ENCODE data around the gene AUTS2. TPM values are rescaled to one million over a fixed set of nuclear protein-coding genes. Genes with fewer than 3 reads are reported as not detected.

The AUTS2 gene
- total and polyA plus RNA-seq, 2 of the 8 experiments (the other 6 are each of a cell fraction or from before 2014, with no cell fraction given) = 25.9 to 101 TPM

DNA sequence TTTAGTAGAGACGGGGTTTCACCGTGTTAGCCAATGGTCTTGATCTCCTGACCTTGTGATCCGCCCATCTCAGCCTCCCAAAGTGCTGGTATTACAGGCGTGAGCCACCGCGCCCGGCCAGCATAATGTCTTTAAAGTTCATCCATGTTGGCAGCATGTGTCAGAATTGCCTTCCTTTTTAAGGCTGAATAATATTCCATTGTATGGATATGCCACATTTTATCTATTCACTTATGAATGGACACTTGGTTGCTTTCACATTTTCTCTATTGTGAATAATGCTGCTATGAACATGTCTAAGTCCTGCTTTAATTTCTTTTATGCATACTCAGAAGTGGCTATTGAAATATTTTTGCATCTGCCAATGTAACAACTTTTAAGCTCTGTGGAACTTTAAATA lies 779.7 kb downstream of the AUTS2 start:
- no peaks in the 10 kb centered on the region for H3K79me2 ChIP-seq (ENCODE audit: control insufficient read depth in 1 of 2, insufficient read depth in 2 of 2, low read length in 2 of 2)
- H3K9ac ChIP-seq (replicated peaks in 1 of 4; ENCODE audit: extremely low read depth in 1 of 4, low read depth in 3 of 4, low read length in 3 of 4) = no peak overlapping the region
- no peak overlapping the region for H4K5ac ChIP-seq (ENCODE audit: insufficient read length, low read depth, low read length)
- DNase-seq (ENCODE audit: low read depth in 1 of 2, low spot score in 2 of 2) (no peak), FAIRE-seq (no peak)
- H3K4ac ChIP-seq (replicated peaks; ENCODE audit: insufficient read length, low read depth, low read length) = no peak overlapping the region
- H3K4me3 ChIP-seq (ENCODE audit: extremely low read depth in 1 of 4, insufficient read depth in 2 of 4, low read depth in 3 of 4, low read length in 4 of 4) = no peak overlapping the region
- no peak overlapping the region for H2AK5ac ChIP-seq (ENCODE audit: low read depth, low read length)
- WGBS, 2 experiments (ENCODE audit: extremely low coverage in 1 of 2, insufficient coverage in 1 of 2, insufficient read length in 1 of 2, insufficient replicate concordance in 2 of 2, low coverage in 1 of 2, low lambda C conversion rate in 2 of 2, missing lambda C conversion rate in 1 of 2) = 95% methylated on average over 4 of the region's 7 CpGs; no CpG with 5 or more reads in 1 of the 2 experiments
- no peak overlapping the region for H2BK15ac ChIP-seq (ENCODE audit: low read length)
- no peak overlapping the region for H2BK12ac ChIP-seq (ENCODE audit: low read depth, low read length)
- no peaks in the 10 kb centered on the region for H3K36me3 ChIP-seq (ENCODE audit: control insufficient read depth in 2 of 4, insufficient read depth in 4 of 4, low read length in 3 of 4)
- H3K23me2 ChIP-seq (ENCODE audit: low read depth, low read length) = no peaks in the 10 kb centered on the region
- no peak overlapping the region for H2AFZ ChIP-seq (ENCODE audit: low read length)
- H4K8ac ChIP-seq (ENCODE audit: extremely low read depth, insufficient read depth, low read length) = no peak overlapping the region
- no peaks in the 10 kb centered on the region for H3K4me1 ChIP-seq (replicated peaks in 1 of 4; ENCODE audit: control insufficient read depth in 3 of 4, insufficient read depth in 4 of 4, low read length in 3 of 4)
- POLR2A ChIA-PET (ENCODE audit: partially characterized antibody) = no interaction called here
- H2BK120ac ChIP-seq (replicated peaks; ENCODE audit: low read depth, low read length) = no peak overlapping the region
- H3K4me2 ChIP-seq (ENCODE audit: insufficient read depth in 1 of 2, low read depth in 2 of 2, low read length in 2 of 2) = no peak overlapping the region
- H2BK20ac ChIP-seq (ENCODE audit: low read length) = no peak overlapping the region
- CTCF ChIA-PET (ENCODE audit: partially characterized antibody) = no interaction called here
- H3K14ac ChIP-seq (ENCODE audit: insufficient read length) = no peak overlapping the region
- no peaks in the 10 kb centered on the region for H3K27me3 ChIP-seq (replicated peaks in 1 of 4; ENCODE audit: control insufficient read depth in 3 of 4, extremely low read depth in 1 of 4, insufficient read depth in 3 of 4, low read length in 3 of 4)
- no peaks in the 10 kb centered on the region for H4K20me1 ChIP-seq (replicated peaks in 1 of 2; ENCODE audit: control insufficient read depth in 1 of 2, insufficient read depth in 2 of 2, low read length in 2 of 2)
- no peak for TF ChIP-seq TAF1 (IDR thresholded peaks at IDR 0.05; ENCODE audit: low read depth, low read length)
- no peak for TF ChIP-seq GTF2F1 (IDR thresholded peaks at IDR 0.05; ENCODE audit: borderline replicate concordance, low read depth, low read length)
- no peak for TF ChIP-seq SP1 (IDR thresholded peaks at IDR 0.05; ENCODE audit: low read depth, low read length)
- no peak for TF ChIP-seq GABPA (IDR thresholded peaks at IDR 0.05; ENCODE audit: borderline replicate concordance, insufficient read depth, low read length)
- no peak for TF ChIP-seq RAD21 (IDR thresholded peaks at IDR 0.05 in 1 of 2, conservative IDR thresholded peaks at IDR 0.05 in 1 of 2; ENCODE audit: low read depth in 2 of 2, low read length in 2 of 2)
- no peak for TF ChIP-seq CBX5 (IDR thresholded peaks at IDR 0.05; ENCODE audit: low read depth, low read length)
- no peak for TF ChIP-seq ASH2L (IDR thresholded peaks at IDR 0.05; ENCODE audit: low read length)
- H3K79me1 ChIP-seq (ENCODE audit: low read depth, low read length) = no peaks in the 10 kb centered on the region
- H3K23ac ChIP-seq (ENCODE audit: insufficient read length) = no peak overlapping the region
- H3K9me3 ChIP-seq (ENCODE audit: insufficient read depth in 2 of 2, low read depth in 1 of 2, low read length in 1 of 2) = 0 out of 4 replicates have a peak, but pooled peaks cover 0 to 2% of the 10 kb centered on the region in 2 experiments
- no peak overlapping the region for H3K56ac ChIP-seq (replicated peaks; ENCODE audit: insufficient read length, low read depth, low read length)
- no peak overlapping the region for H4K91ac ChIP-seq (replicated peaks; ENCODE audit: insufficient read length, low read length)
- no peak overlapping the region for H3K18ac ChIP-seq (ENCODE audit: extremely low read depth, low read length)
- H3K27ac ChIP-seq (ENCODE audit: low read depth, low read length) = no peak overlapping the region
- H2BK5ac ChIP-seq (ENCODE audit: low read depth, low read length) = no peak overlapping the region
